ENCODE measurements around the gene PTMA. TPM values are rescaled to one million over a fixed set of nuclear protein-coding genes. Genes with fewer than 3 reads are reported as not detected.

The PTMA gene
- total RNA-seq, 1 experiment from 2014 or later = 2,752 TPM

DNA sequence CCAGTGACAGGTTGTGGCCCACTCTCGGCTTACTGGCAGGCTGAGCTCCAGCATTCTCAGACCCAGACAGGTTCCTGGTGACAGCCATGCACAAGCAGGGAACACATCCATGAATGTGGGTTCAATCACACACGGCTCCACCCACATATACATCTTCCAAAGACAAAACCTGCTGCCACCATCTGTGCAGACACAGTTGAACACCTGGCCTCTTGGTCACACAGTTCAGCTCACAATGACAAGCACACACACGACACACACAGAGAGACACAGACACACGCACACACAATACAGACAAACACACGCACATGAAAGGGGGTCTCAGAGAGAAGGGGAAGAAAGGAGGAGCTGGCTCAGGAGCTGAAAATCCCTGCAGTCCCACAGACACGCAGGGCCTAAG is 32.1 kb upstream of the PTMA start:
- Histone ChIP-seq H3K27ac (ENCODE audit: low read depth, low read length) (no peak overlapping the region; the same call in 1 of the 2 replicates), H3K27me3 (ENCODE audit: insufficient read depth, low read length) (no peaks in the 10 kb centered on the region), H3K36me3 (ENCODE audit: control insufficient read depth in 1 of 2, insufficient read depth in 2 of 2, low read length in 2 of 2) (no peaks in the 10 kb centered on the region), H3K9ac (ENCODE audit: low read length) (no peak overlapping the region), H2AFZ (ENCODE audit: low read depth, low read length, poor library complexity, severe bottlenecking) (no peak overlapping the region), H3K4me2 (ENCODE audit: low read length) (no peak overlapping the region), H3K9me3 (ENCODE audit: control insufficient read depth in 1 of 2, insufficient read depth in 1 of 2, low read depth in 1 of 2, low read length in 2 of 2) (no peaks in the 10 kb centered on the region), H3K9me2 (ENCODE audit: insufficient read depth) (no peaks in the 10 kb centered on the region), H4K20me1 (ENCODE audit: insufficient read depth) (no peaks in the 10 kb centered on the region), H3K4me3 (replicated peaks in 1 of 2; ENCODE audit: low read depth in 1 of 2, low read length in 2 of 2) (no peak overlapping the region), H3K79me2 (ENCODE audit: insufficient read depth, low read length) (peaks cover under 1% of the 10 kb centered on the region; the same call in 1 of the 2 replicates), H3K4me1 (ENCODE audit: control insufficient read depth in 1 of 2, insufficient read depth in 2 of 2, low read length in 2 of 2) (peaks cover 45 to 83% of the 10 kb centered on the region in 2 experiments)
- intact Hi-C loops (cut with micrococcal nuclease) = loop anchor here (5.0 kb wide), 1 partner anchor 111 kb away; the partner anchor contains the start of gene COPS7B
- ChIA-PET CTCF (interaction anchor here (0.8 to 7.8 kb wide), 4 partner anchors 10 to 119 kb away, joined by 3 to 185 read pairs (median 84); no protein-coding TSS in a partner anchor), POLR2A (interaction anchor here (2.8 to 7.4 kb wide), 2 partner anchors 38 to 65 kb away, joined by 22 to 97 read pairs; no protein-coding TSS in a partner anchor), RAD21 (ENCODE audit: low non-redundant PET in 1 of 2, low total read pairs in 2 of 2, uncharacterized antibody in 2 of 2, unreplicated experiment in 2 of 2) (interaction anchor here in 1 of 2 experiments (2.3 kb wide), 1 partner anchor 38 kb away, joined by 9 read pairs; no protein-coding TSS in a partner anchor)
- no peak for TF ChIP-seq EGR1 (IDR thresholded peaks at IDR 0.05; ENCODE audit: low read depth)
- TF ChIP-seq, protein P1, sequence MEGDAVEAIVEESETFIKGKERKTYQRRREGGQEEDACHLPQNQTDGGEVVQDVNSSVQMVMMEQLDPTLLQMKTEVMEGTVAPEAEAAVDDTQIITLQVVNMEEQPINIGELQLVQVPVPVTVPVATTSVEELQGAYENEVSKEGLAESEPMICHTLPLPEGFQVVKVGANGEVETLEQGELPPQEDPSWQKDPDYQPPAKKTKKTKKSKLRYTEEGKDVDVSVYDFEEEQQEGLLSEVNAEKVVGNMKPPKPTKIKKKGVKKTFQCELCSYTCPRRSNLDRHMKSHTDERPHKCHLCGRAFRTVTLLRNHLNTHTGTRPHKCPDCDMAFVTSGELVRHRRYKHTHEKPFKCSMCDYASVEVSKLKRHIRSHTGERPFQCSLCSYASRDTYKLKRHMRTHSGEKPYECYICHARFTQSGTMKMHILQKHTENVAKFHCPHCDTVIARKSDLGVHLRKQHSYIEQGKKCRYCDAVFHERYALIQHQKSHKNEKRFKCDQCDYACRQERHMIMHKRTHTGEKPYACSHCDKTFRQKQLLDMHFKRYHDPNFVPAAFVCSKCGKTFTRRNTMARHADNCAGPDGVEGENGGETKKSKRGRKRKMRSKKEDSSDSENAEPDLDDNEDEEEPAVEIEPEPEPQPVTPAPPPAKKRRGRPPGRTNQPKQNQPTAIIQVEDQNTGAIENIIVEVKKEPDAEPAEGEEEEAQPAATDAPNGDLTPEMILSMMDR (IDR thresholded peaks at IDR 0.05 in 2 of 3, conservative IDR thresholded peaks at IDR 0.05 in 1 of 3; ENCODE audit: borderline replicate concordance in 1 of 3, insufficient read depth in 1 of 3, low read depth in 2 of 3, low read length in 2 of 3) = no peak
- no peak for TF ChIP-seq SP1 (IDR thresholded peaks at IDR 0.05; ENCODE audit: low read depth)
- no peak for TF ChIP-seq SRF (IDR thresholded peaks at IDR 0.05; ENCODE audit: low read depth)
- no peak for TF ChIP-seq CEBPB (IDR thresholded peaks at IDR 0.05; ENCODE audit: low read depth)
- no peak for TF ChIP-seq EZH2 (IDR thresholded peaks at IDR 0.05)
- no peak for TF ChIP-seq POLR2AphosphoS5 (IDR thresholded peaks at IDR 0.05; ENCODE audit: low read depth, low read length)
- no peak for TF ChIP-seq TCF7L2 (IDR thresholded peaks at IDR 0.05; ENCODE audit: borderline replicate concordance, extremely low read depth, insufficient read depth, insufficient read length)
- TF ChIP-seq ZNF274 (IDR thresholded peaks at IDR 0.05; ENCODE audit: low read depth, low read length) = no peak
- TF ChIP-seq ATF3 (IDR thresholded peaks at IDR 0.05) = no peak
- TF ChIP-seq, protein P2, sequence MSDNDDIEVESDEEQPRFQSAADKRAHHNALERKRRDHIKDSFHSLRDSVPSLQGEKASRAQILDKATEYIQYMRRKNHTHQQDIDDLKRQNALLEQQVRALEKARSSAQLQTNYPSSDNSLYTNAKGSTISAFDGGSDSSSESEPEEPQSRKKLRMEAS (IDR thresholded peaks at IDR 0.05) = no peak
- no peak for TF ChIP-seq JUND (IDR thresholded peaks at IDR 0.05)
- no peak for TF ChIP-seq RAD21 (IDR thresholded peaks at IDR 0.05; ENCODE audit: low read depth)
- TF ChIP-seq ZFX (IDR thresholded peaks at IDR 0.05) = no peak
- TF ChIP-seq ELF1 (IDR thresholded peaks at IDR 0.05; ENCODE audit: borderline replicate concordance, low read depth) = no peak
- TF ChIP-seq EZH2phosphoT487 (IDR thresholded peaks at IDR 0.05; ENCODE audit: borderline replicate concordance) = no peak
- TF ChIP-seq YY1 (IDR thresholded peaks at IDR 0.05; ENCODE audit: extremely low read depth, insufficient replicate concordance, low read depth, low read length) = no peak
- no peak for TF ChIP-seq POLR2A (IDR thresholded peaks at IDR 0.05; ENCODE audit: borderline replicate concordance, extremely low read depth, insufficient read depth, insufficient read length)
- TF ChIP-seq FOSL1 (IDR thresholded peaks at IDR 0.05; ENCODE audit: low read depth) = no peak
- no peak for TF ChIP-seq CBX3 (IDR thresholded peaks at IDR 0.05; ENCODE audit: low read depth)
- no TSS peak for BruUV-seq (replicated peaks)
- DNase-seq (ENCODE audit: low read depth, low spot score) (no peak), ATAC-seq (no peak)
